Body of pancreas (tissue), 4 donors: ENCODE data around the gene MAS1L.

Source experiments
- CTCF ChIP-seq, 7 experiments: fragments of 450-650 bp in 4 of 7; fragments of 200-600 bp in 3 of 7; sonication (generic) in 3 of 7; IDR thresholded peaks; one replicate each; pipeline ENCODE4 v1.5.1; 2016 to 2019; ENCODE audit warnings: antibody characterized with exemption in 7 of 7
- POLR2A ChIP-seq, 3 donors: fragments of 450-650 bp; IDR thresholded peaks; one replicate each; pipeline ENCODE4 v1.6.1; 2016; ENCODE audit warnings: antibody characterized with exemption in 3 of 3, mild to moderate bottlenecking in 2 of 3

GRCh38 chr6:29447670-29448069, 40.1 kb downstream of the MAS1L start:
- TF ChIP-seq CTCF (IDR thresholded peaks at IDR 0.05) = no peak
- TF ChIP-seq POLR2A (IDR thresholded peaks at IDR 0.05) = no peak
